Kidney tubule cell (primary cell): ENCODE results near the gene LDLRAP1.
"Not testable (repeated sequence)": the region's sequence is repeated elsewhere in the genome, so short reads cannot be mapped to it uniquely, and the experiment has no call there.

Source experiments
- DNase-seq: peaks from one replicate; pipeline ENCODE4 v3.0.0-alpha.2; 2018; ENCODE audit warnings: low spot score

Gene LDLRAP1

GRCh38 chr1:25577134-25577920 is 33.9 kb downstream of the LDLRAP1 start:
- no peak for DNase-seq

GRCh38 chr1:25579292-25580252 is 36.2 kb downstream of the LDLRAP1 start:
- no peak for DNase-seq

GRCh38 chr1:25580927-25581326 is 37.5 kb downstream of the LDLRAP1 start:
- no peak for DNase-seq

- DNase-seq, result no peak
These were observed 38.4 kb downstream of the LDLRAP1 start for GRCh38 chr1:25581764-25582163.

- DNase-seq, result no peak
These were observed 40.3 kb downstream of the LDLRAP1 start for GRCh38 chr1:25583519-25584370.

GRCh38 chr1:25586181-25586588 is 42.8 kb downstream of the LDLRAP1 start:
- no peak for DNase-seq

GRCh38 chr1:25587290-25587689 is 43.9 kb downstream of the LDLRAP1 start:
- no peak for DNase-seq

GRCh38 chr1:25588224-25588623 is 44.8 kb downstream of the LDLRAP1 start:
- not testable (repeated sequence) for DNase-seq

- not testable (repeated sequence) for DNase-seq
These were observed 45.4 kb downstream of the LDLRAP1 start for GRCh38 chr1:25588786-25589185.

- DNase-seq, result no peak
These were observed 46.9 kb downstream of the LDLRAP1 start for GRCh38 chr1:25590096-25590824.

- DNase-seq, result no peak
These were observed 50.5 kb downstream of the LDLRAP1 start for GRCh38 chr1:25593861-25594260.

- no peak for DNase-seq
These were observed 51.6 kb downstream of the LDLRAP1 start for GRCh38 chr1:25594971-25595370.

GRCh38 chr1:25596641-25597040 is 53.2 kb downstream of the LDLRAP1 start:
- DNase-seq, result not testable (repeated sequence)

GRCh38 chr1:25598879-25599278 is 55.5 kb downstream of the LDLRAP1 start:
- no peak for DNase-seq

- DNase-seq, result no peak
These were observed 56.7 kb downstream of the LDLRAP1 start for GRCh38 chr1:25599969-25600610.

- not testable (repeated sequence) for DNase-seq
These were observed 57.7 kb downstream of the LDLRAP1 start for GRCh38 chr1:25600971-25601699.

- DNase-seq, result not testable (repeated sequence)
These were observed 60.6 kb downstream of the LDLRAP1 start for GRCh38 chr1:25603779-25604538.

- DNase-seq, result no peak
These were observed 63.7 kb downstream of the LDLRAP1 start for GRCh38 chr1:25607123-25607522.

- peak; percentile 71 for DNase-seq
These were observed 65.2 kb downstream of the LDLRAP1 start for GRCh38 chr1:25608488-25609178.
